Stimulated activated CD8-positive, alpha-beta memory T cell treated with anti-CD3 and anti-CD28 coated beads, Interleukin-15, amount 100 ng/mL, for 1 hour (primary cell): Measurements from ENCODE around the gene DHRS7C.
"Not testable (repeated sequence)": the region's sequence is repeated elsewhere in the genome, so short reads cannot be mapped to it uniquely, and the experiment has no call there.

ENCODE experiments used
- DNase-seq: peaks from one replicate; pipeline ENCODE4 v3.0.0-alpha.2; 2020; ENCODE audit warnings: low read depth

DHRS7C gene

GRCh38 chr17:9810100-9810949 is 18.9 kb upstream of the DHRS7C start:
- no peak for DNase-seq

GRCh38 chr17:9809409-9809808 is 18.0 kb upstream of the DHRS7C start:
- DNase-seq, result no peak

GRCh38 chr17:9806699-9807098 is 15.3 kb upstream of the DHRS7C start:
- no peak for DNase-seq

GRCh38 chr17:9805769-9806168 is 14.4 kb upstream of the DHRS7C start:
- no peak for DNase-seq

GRCh38 chr17:9802697-9803096 is 11.3 kb upstream of the DHRS7C start:
- no peak for DNase-seq

- DNase-seq, result no peak
Measured at GRCh38 chr17:9802294-9802693, 10.9 kb upstream of the DHRS7C start.

GRCh38 chr17:9801505-9801904 is 10.1 kb upstream of the DHRS7C start:
- no peak for DNase-seq

- no peak for DNase-seq
Measured at GRCh38 chr17:9798724-9799123, 7.3 kb upstream of the DHRS7C start.

GRCh38 chr17:9798008-9798407 is 6.6 kb upstream of the DHRS7C start:
- DNase-seq, result no peak

GRCh38 chr17:9792181-9792840 is 919 bp upstream of the DHRS7C start:
- no peak for DNase-seq

GRCh38 chr17:9790316-9790715 is 1.1 kb downstream of the DHRS7C start:
- DNase-seq, result no peak

GRCh38 chr17:9788601-9789000 is 2.8 kb downstream of the DHRS7C start:
- DNase-seq, result no peak

- DNase-seq, result no peak
Measured at GRCh38 chr17:9784544-9784943, 6.8 kb downstream of the DHRS7C start.

- not testable (repeated sequence) for DNase-seq
Measured at GRCh38 chr17:9783465-9783864, 7.9 kb downstream of the DHRS7C start.

GRCh38 chr17:9783050-9783449 is 8.3 kb downstream of the DHRS7C start:
- no peak for DNase-seq

- no peak for DNase-seq
Measured at GRCh38 chr17:9780552-9780951, 10.8 kb downstream of the DHRS7C start.

- DNase-seq, result no peak
Measured at GRCh38 chr17:9776911-9777310, 14.5 kb downstream of the DHRS7C start.

GRCh38 chr17:9772658-9773057 is 18.7 kb downstream of the DHRS7C start:
- no peak for DNase-seq

- DNase-seq, result no peak
Measured at GRCh38 chr17:9771465-9771864, 19.9 kb downstream of the DHRS7C start.

- DNase-seq, result no peak
Measured at GRCh38 chr17:9769036-9769695, 22.2 kb downstream of the DHRS7C start.

- no peak for DNase-seq
Measured at GRCh38 chr17:9768381-9768934, 22.9 kb downstream of the DHRS7C start.

- no peak for DNase-seq
Measured at GRCh38 chr17:9767432-9767991, 23.9 kb downstream of the DHRS7C start.
